Fibroblast of skin of scalp (primary cell): Measurements from ENCODE around the gene FAM20A. TPM values are rescaled to one million over a fixed set of nuclear protein-coding genes. Genes with fewer than 3 reads are reported as not detected.

Source experiments
- DNase-seq: peaks from one replicate; pipeline ENCODE4 v3.0.0-alpha.2; 2013
- polyA plus RNA-seq, 2 experiments: library from polyadenylated mRNA; unstranded; fragments of 120-200 nt; gene quantifications; one replicate each; pipeline ENCODE4 v1.2.1, GENCODE V29; 2013; ENCODE audit not compliant: insufficient read length in 2 of 2

FAM20A gene
- polyA plus RNA-seq (2013, experiment 1 of 2; ENCODE audit: insufficient read length) = 0.16 TPM
- polyA plus RNA-seq (2013, experiment 2 of 2; ENCODE audit: insufficient read length) = 0.55 TPM

- DNase-seq = no peak
Measured at GRCh38 chr17:68600931-68601564, at the start of gene FAM20A. Gene FAM20A (minus strand): TSS chr17:68601367. CDS start chr17:68600666, 701 bp downstream.

DNA sequence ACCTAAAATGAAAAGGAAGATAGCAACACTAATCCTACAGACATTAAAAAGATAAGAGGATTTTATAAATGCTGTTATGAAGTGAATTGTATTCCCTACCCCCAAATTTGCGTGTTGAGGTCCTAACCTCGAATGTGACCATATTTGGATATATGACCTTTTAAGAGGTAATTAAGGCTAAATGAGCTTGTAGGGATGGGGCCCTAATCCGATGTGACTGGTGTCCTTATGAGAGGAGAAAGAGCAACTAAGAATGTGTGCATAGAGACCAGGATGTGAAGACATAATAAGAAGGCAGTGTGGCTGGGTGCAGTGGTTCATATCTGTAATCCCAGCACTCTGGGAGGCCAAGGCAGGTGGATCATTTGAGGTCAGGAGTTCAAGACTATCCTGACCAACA, 48.2 kb upstream of the FAM20A start:
- no peak for DNase-seq

DNA sequence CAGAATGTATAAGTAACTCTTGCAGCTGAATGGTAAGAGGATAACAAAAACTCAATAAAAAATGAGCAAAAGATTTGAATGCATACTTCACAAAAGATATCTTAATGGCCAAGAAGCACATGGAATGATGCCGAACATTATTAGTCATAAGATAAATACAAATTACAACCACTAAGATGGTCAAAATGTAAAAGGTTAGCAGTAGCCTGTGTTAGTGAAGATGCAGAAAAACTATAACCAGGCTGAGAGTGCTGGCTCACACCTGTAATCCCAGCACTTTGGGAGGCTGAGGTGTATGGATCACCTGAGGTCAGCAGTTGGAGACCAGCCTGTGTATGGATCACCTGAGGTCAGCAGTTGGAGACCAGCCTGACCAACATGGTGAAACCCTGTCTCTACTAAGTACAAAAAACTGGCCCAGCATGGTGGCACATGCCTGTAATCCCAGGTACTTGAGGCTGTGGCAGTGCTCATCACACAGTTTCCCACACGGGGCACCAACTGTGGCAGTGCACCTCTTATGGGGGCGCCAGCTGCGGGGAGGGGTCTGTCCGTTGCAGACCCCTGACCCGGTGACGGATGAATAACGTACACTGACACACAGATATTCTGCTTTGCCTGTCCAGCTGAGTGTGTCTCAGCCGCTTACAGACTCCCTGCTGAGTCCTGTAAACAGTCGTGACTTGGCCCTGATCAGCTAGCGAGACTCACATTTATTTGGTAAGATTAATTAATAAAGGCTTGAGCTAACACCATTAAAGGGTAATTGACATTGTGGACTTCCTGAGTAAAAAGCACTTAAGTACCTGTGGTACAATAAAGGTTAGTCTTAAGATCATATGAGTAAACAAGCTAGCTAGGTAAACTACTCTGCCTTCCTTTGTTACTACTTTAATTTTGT, 45.7 kb upstream of the FAM20A start:
- peak; percentile 1 for DNase-seq

DNA sequence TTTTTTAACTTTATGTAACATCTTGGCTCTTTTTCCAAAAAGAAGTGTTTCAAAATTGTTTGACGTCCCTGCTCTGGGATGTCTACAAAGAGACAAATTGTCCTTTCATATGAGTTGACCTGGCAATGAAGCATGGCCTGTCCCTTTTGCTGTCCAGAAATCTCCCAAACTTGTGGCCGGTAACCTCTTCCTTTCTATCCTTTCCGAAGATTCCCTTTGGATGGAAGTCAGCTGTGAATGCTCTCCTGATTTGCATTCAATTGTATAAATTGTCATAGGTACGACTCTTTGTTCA, 40.9 kb upstream of the FAM20A start:
- no peak for DNase-seq

- no peak for DNase-seq
Measured at GRCh38 chr17:68641276-68642117, 40.3 kb upstream of the FAM20A start.

- DNase-seq = peak; percentile 8
Measured at GRCh38 chr17:68640242-68640989, 39.2 kb upstream of the FAM20A start.

DNA sequence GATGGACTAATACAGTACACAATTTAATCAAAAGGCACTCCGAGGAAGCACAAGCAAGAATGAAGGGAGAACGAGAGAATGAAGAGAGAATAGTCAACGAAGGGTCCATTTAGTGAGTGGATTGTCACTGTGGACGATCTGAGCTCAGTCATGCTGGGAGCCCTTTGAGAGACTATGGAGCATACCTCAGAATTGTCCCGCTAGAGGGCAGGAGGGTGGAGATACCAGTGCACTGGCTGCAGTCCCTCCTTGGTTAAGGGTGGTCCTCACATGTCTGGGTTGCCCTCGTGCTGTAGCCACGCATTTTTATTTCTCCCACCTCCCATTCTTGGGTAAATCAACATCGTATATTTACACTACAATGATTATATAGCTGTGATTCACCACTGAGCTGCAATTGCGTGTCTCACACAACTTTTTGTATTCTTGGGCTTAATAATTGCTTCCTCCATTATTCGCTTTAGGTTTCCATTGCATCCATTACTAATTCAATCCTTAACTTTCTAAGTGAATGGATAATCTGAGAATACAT, 33.2 kb upstream of the FAM20A start:
- DNase-seq = no peak

GRCh38 chr17:68628576-68628957, 27.4 kb upstream of the FAM20A start:
- DNase-seq = no peak

DNA sequence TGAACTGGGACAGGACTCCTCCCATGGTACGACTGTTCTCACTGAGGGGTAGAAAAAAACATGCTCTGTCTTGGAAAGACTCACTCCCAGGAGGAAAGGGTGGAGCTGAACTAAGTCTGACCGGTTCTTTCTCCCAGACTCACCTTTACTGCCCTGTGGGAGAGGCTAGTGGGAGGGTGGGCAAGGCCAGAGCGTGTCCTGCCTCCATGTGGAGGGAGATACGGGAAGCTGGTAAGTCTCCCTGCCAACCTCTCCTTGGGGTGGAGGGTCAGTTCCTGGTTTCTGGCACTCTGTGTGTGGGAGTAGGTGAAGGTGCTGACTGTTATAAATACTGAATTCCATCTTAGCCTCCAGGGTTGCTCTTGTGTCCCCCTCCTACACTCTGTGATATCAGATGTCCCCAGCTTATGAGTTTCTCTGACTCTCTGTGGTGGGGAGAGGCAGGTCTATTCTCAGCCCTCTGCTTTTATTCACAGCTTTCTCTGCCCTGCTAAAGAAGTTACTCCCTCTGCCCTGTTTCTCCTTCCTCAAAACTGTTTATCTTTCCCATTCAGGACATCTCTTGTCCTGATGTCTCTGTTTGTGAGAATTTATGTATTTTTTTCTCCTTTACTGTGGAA, 26.9 kb upstream of the FAM20A start:
- no peak for DNase-seq

DNA sequence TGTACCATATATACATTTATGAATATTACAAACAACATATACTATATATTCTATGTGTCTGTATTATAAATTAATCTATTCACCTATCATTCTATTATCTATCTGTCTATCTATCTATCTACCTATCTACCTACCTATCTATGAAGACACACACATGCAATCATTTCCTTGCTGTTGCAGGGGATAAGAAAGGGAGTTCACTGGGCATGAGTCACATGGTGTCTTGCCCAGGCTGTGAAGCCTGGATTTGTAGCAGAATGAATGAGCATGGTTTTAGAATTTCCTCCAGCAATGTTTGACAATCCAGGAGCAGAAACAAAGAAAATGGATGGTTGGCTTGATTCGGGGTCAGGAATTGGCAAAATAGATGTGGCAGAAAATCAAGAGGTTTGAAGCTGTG, 23.2 kb upstream of the FAM20A start:
- no peak for DNase-seq

GRCh38 chr17:68623811-68624210, 22.6 kb upstream of the FAM20A start:
- no peak for DNase-seq

- DNase-seq = no peak
Measured at GRCh38 chr17:68622423-68622822, 21.3 kb upstream of the FAM20A start.

GRCh38 chr17:68621065-68621464, 19.9 kb upstream of the FAM20A start:
- DNase-seq = no peak

GRCh38 chr17:68616334-68616733, 15.2 kb upstream of the FAM20A start:
- DNase-seq = no peak

DNA sequence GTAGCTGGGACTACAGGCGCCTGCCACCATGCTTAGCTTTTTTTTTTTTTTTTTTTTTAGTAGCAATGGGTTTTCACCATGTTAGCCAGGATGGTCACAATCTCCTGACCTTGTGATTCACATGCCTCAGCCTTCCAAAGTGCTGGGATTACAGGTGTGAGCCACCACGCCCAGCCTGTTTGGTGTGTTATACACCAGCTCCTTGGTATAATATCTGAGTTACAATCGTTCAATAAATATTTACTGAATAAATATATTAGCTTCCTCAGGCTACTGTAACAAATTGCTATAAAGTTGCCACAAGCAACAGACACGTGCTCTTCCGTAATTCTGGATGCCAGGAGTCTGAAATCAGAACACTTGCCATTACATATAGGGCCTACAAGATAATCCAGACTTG, 13.6 kb upstream of the FAM20A start:
- no peak for DNase-seq

- peak; percentile 30 for DNase-seq
Measured at GRCh38 chr17:68613739-68614298, 12.7 kb upstream of the FAM20A start.

GRCh38 chr17:68612923-68613292, 11.7 kb upstream of the FAM20A start:
- DNase-seq = no peak

DNA sequence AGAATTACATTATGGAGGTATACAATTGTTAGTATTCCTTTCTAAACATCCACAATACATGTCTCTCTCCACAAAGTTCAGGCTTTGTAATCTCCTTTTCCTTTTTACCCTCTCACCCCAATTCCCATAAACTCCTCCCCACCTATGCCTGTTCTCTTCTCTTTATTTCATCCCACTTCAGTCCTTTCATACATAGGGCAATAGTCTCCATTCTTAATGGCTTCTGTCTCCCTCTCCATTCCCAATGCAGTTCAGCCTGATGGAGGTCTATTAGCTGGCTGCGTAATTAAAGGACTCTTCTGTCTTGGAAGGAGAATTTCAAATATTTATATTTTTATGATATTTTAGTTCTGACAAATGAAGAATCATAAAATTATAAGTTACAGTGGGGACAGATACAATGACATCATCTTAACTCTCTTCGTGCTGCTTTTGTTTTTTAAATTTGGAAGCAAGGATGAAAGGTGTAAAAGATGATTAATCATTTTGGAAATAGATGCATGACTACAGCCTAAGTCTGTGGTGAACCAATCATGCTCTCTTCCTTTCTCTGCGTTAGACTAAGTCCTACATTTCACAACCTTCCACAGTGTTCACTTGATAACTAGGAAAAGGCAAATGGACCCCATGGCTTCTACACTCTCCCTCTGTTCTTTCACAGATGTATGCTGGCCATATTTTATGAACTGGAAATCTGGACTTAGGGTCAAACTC, 11.2 kb upstream of the FAM20A start:
- no peak for DNase-seq

GRCh38 chr17:68611353-68612208, 10.4 kb upstream of the FAM20A start:
- DNase-seq = no peak

DNA sequence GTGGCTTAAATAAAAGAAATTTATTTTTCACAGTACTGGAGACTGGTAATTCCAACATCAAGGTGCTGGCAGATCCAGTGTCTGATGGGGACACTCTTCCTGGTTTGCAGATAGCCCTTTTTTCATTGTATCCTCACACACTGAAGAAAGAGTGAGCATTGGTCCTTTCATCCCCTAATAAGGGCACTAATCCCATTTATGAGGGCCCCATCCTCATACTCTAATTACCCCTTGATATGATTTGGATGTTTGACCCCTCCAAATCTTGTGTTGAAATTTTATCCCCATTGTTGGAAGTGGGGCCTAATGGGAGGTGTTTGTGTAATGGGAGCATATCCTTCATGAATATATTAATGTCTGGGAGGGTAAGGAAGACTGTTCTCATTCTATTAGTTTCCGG, 9.4 kb upstream of the FAM20A start:
- no peak for DNase-seq
